ENCODE measurements around the gene ALDOC.

DNA sequence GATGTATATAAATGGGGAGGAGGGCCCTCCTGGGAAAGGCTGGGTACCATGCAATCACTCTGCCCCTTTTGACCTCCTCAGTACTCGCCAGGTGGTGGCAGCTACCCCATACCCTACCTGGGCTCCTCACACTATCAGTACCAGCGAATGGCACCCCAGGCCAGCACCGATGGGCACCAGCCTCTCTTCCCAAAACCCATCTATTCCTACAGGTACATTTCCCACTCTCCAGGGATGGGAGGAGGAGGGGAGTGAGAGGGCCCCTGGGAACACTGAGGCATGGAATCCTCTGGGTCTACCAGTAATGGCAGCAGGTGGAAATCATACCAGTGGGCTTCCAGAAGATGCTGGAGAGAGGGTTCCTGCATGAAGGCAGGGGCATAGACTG, 47.7 kb downstream of the ALDOC start:
- TF ChIP-seq, protein P1, sequence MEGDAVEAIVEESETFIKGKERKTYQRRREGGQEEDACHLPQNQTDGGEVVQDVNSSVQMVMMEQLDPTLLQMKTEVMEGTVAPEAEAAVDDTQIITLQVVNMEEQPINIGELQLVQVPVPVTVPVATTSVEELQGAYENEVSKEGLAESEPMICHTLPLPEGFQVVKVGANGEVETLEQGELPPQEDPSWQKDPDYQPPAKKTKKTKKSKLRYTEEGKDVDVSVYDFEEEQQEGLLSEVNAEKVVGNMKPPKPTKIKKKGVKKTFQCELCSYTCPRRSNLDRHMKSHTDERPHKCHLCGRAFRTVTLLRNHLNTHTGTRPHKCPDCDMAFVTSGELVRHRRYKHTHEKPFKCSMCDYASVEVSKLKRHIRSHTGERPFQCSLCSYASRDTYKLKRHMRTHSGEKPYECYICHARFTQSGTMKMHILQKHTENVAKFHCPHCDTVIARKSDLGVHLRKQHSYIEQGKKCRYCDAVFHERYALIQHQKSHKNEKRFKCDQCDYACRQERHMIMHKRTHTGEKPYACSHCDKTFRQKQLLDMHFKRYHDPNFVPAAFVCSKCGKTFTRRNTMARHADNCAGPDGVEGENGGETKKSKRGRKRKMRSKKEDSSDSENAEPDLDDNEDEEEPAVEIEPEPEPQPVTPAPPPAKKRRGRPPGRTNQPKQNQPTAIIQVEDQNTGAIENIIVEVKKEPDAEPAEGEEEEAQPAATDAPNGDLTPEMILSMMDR (IDR thresholded peaks at IDR 0.05 in 4 of 5, conservative IDR thresholded peaks at IDR 0.05 in 1 of 5), result no peak
- TF ChIP-seq POLR2A (IDR thresholded peaks at IDR 0.05), result no peak
